Testis (tissue), 2 donors: ENCODE results near the gene CARF.
"Not testable (repeated sequence)": the region's sequence is repeated elsewhere in the genome, so short reads cannot be mapped to it uniquely, and the experiment has no call there.

ENCODE experiments used
- CTCF ChIP-seq, 3 experiments: fragments of 450-650 bp in 2 of 3; fragments of 200-600 bp in 1 of 3; sonication (generic) in 1 of 3; IDR thresholded peaks; one replicate each; pipeline ENCODE4 v1.5.1; 2016 to 2019; ENCODE audit warnings: antibody characterized with exemption in 3 of 3, mild to moderate bottlenecking in 2 of 3, moderate library complexity in 1 of 3
- POLR2A ChIP-seq: fragments of 450-650 bp; IDR thresholded peaks from one replicate; pipeline ENCODE4 v1.6.1; 2017; ENCODE audit warnings: antibody characterized with exemption, mild to moderate bottlenecking, moderate library complexity

- not testable (repeated sequence) for TF ChIP-seq CTCF (IDR thresholded peaks at IDR 0.05); POLR2A
These were observed 6.6 kb upstream of the CARF start for GRCh38 chr2:202905507-202905906.
